ENCODE results near the gene SLC25A22. TPM values are rescaled to one million over a fixed set of nuclear protein-coding genes. Genes with fewer than 3 reads are reported as not detected.
A peak's percentile ranks its signal among the peaks of the same experiment; 100 is the strongest.

SLC25A22 gene
- total and polyA plus RNA-seq, 10 of the 15 experiments (the other 5 are each of a cell fraction or from before 2014, with no cell fraction given), result 0.27 to 27.0 (median 8.2) TPM

GRCh38 chr11:777288-778255 is 20.5 kb downstream of the SLC25A22 start, which contains the start of gene GATD1 (continued):
- TF ChIP-seq, protein P1, sequence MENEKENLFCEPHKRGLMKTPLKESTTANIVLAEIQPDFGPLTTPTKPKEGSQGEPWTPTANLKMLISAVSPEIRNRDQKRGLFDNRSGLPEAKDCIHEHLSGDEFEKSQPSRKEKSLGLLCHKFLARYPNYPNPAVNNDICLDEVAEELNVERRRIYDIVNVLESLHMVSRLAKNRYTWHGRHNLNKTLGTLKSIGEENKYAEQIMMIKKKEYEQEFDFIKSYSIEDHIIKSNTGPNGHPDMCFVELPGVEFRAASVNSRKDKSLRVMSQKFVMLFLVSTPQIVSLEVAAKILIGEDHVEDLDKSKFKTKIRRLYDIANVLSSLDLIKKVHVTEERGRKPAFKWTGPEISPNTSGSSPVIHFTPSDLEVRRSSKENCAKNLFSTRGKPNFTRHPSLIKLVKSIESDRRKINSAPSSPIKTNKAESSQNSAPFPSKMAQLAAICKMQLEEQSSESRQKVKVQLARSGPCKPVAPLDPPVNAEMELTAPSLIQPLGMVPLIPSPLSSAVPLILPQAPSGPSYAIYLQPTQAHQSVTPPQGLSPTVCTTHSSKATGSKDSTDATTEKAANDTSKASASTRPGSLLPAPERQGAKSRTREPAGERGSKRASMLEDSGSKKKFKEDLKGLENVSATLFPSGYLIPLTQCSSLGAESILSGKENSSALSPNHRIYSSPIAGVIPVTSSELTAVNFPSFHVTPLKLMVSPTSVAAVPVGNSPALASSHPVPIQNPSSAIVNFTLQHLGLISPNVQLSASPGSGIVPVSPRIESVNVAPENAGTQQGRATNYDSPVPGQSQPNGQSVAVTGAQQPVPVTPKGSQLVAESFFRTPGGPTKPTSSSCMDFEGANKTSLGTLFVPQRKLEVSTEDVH (IDR thresholded peaks at IDR 0.05; ENCODE audit: low read depth, partially characterized antibody), result no peak
- TF ChIP-seq SMAD1 (IDR thresholded peaks at IDR 0.05; ENCODE audit: low read depth, partially characterized antibody), result no peak
- TF ChIP-seq NFXL1 (IDR thresholded peaks at IDR 0.05; ENCODE audit: borderline replicate concordance), result no peak
- TF ChIP-seq, protein P2, sequence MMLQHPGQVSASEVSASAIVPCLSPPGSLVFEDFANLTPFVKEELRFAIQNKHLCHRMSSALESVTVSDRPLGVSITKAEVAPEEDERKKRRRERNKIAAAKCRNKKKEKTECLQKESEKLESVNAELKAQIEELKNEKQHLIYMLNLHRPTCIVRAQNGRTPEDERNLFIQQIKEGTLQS (IDR thresholded peaks at IDR 0.05; ENCODE audit: borderline replicate concordance, extremely low read depth, low read depth, low read length), result peak; percentile 80
- peak; percentile 76 for TF ChIP-seq IKZF1 (conservative IDR thresholded peaks at IDR 0.05)
- TF ChIP-seq YY1 (IDR thresholded peaks at IDR 0.05; ENCODE audit: low read depth, low read length), result peak; percentile 93
- no peak for TF ChIP-seq TBL1XR1 (IDR thresholded peaks at IDR 0.05; ENCODE audit: low read depth, low read length)
- peak; percentile 88 for TF ChIP-seq POLR2A (IDR thresholded peaks at IDR 0.05; ENCODE audit: low read depth, low read length)
- no peak for TF ChIP-seq HDAC2 (IDR thresholded peaks at IDR 0.05)
- peak; percentile 87 for TF ChIP-seq MAX (IDR thresholded peaks at IDR 0.05; ENCODE audit: low read depth, low read length)
- TF ChIP-seq NFYA (IDR thresholded peaks at IDR 0.05; ENCODE audit: borderline replicate concordance, low read depth, low read length), result no peak
- no peak for TF ChIP-seq RFX5 (IDR thresholded peaks at IDR 0.05; ENCODE audit: low read depth, low read length)
- peak; percentile 70; the same call in 1 of the 2 replicates for TF ChIP-seq TAF1 (IDR thresholded peaks at IDR 0.05; ENCODE audit: borderline replicate concordance, low read depth, low read length)
- TF ChIP-seq CBX5 (IDR thresholded peaks at IDR 0.05; ENCODE audit: low read depth), result no peak
- no peak for TF ChIP-seq CBX3 (IDR thresholded peaks at IDR 0.05; ENCODE audit: borderline replicate concordance, low read depth)
- TF ChIP-seq POLR2AphosphoS5 (IDR thresholded peaks at IDR 0.05; ENCODE audit: low read length), result peak; percentile 71
- no peak for TF ChIP-seq CTCF (IDR thresholded peaks at IDR 0.05 in 2 of 3, conservative IDR thresholded peaks at IDR 0.05 in 1 of 3; ENCODE audit: control insufficient read depth in 2 of 3, extremely low read depth in 1 of 3, insufficient read depth in 1 of 3, low read depth in 3 of 3, low read length in 3 of 3)
- TF ChIP-seq, protein P3, sequence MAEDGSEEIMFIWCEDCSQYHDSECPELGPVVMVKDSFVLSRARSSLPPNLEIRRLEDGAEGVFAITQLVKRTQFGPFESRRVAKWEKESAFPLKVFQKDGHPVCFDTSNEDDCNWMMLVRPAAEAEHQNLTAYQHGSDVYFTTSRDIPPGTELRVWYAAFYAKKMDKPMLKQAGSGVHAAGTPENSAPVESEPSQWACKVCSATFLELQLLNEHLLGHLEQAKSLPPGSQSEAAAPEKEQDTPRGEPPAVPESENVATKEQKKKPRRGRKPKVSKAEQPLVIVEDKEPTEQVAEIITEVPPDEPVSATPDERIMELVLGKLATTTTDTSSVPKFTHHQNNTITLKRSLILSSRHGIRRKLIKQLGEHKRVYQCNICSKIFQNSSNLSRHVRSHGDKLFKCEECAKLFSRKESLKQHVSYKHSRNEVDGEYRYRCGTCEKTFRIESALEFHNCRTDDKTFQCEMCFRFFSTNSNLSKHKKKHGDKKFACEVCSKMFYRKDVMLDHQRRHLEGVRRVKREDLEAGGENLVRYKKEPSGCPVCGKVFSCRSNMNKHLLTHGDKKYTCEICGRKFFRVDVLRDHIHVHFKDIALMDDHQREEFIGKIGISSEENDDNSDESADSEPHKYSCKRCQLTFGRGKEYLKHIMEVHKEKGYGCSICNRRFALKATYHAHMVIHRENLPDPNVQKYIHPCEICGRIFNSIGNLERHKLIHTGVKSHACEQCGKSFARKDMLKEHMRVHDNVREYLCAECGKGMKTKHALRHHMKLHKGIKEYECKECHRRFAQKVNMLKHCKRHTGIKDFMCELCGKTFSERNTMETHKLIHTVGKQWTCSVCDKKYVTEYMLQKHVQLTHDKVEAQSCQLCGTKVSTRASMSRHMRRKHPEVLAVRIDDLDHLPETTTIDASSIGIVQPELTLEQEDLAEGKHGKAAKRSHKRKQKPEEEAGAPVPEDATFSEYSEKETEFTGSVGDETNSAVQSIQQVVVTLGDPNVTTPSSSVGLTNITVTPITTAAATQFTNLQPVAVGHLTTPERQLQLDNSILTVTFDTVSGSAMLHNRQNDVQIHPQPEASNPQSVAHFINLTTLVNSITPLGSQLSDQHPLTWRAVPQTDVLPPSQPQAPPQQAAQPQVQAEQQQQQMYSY (CRISPR knock-in tag; IDR thresholded peaks at IDR 0.05), result 0 out of 2 replicates have a peak, but pooled peaks have one; percentile 11
- peak; percentile 61 for TF ChIP-seq NRF1 (conservative IDR thresholded peaks at IDR 0.05; ENCODE audit: low read depth, low read length)
- TF ChIP-seq ZNF274 (IDR thresholded peaks at IDR 0.05; ENCODE audit: insufficient read depth, insufficient read length), result no peak
- no peak for TF ChIP-seq STAT3 (IDR thresholded peaks at IDR 0.05; ENCODE audit: low read depth, low read length)
